Left cardiac atrium (tissue), 4 donors: ENCODE measurements around the gene RELB. TPM values are rescaled to one million over a fixed set of nuclear protein-coding genes. Genes with fewer than 3 reads are reported as not detected.
A peak's percentile ranks its signal among the peaks of the same experiment; 100 is the strongest.

Source experiments
- ATAC-seq, 2 donors: fragments of 200-7000 bp; cut with Tn5 transposase; one replicate each; pipeline ENCODE4 v1.9.1; 2020; ENCODE audit warnings: mild to moderate bottlenecking in 2 of 2, moderate library complexity in 2 of 2
- DNase-seq: peaks from one replicate; pipeline ENCODE4 v3.0.0-alpha.2; 2020
- intact Hi-C, 2 donors: fragments of 100-400 bp; cut with DNase I; formaldehyde crosslinking; loops; one replicate each; pipeline versions ENCODE4 v1.14.1 to v1.15.1; 2022 to 2023
- total RNA-seq, 2 donors: library from RNA; stranded (reverse); fragmentation: NEBNext Ultra II Directional; extraction: Animal tissue kit (Norgen Biotek cat#: 25700); gene quantifications; one replicate each; pipeline ENCODE4 v1.2.1, GENCODE V29; 2021
- donor health status: DM: no; HTN: yes; CAD: no.
- donor health status: DM: no; HTN: yes; CAD: no; lungs with severe emphysema.
- donor health status: DM: yes; HTN: yes; CAD: no.
- donor health status: Dilated cardiomyopathy.

RELB gene
- total RNA-seq, 2 donors from 2014 or later = 4.4 to 10.7 TPM

DNA sequence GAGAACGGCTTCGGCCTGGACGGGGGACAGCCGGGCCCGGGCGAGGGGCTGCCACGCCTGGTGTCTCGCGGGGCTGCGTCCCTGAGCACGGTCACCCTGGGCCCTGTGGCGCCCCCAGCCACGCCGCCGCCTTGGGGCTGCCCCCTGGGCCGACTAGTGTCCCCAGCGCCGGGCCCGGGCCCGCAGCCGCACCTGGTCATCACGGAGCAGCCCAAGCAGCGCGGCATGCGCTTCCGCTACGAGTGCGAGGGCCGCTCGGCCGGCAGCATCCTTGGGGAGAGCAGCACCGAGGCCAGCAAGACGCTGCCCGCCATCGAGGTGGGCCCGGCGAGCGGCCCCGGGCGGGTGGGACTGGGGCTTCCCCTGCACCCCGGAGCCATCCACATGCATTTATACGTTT, 10.7 kb downstream of the RELB start:
- no peak for DNase-seq
- no peak for ATAC-seq
- intact Hi-C loops = no loop called here

DNA sequence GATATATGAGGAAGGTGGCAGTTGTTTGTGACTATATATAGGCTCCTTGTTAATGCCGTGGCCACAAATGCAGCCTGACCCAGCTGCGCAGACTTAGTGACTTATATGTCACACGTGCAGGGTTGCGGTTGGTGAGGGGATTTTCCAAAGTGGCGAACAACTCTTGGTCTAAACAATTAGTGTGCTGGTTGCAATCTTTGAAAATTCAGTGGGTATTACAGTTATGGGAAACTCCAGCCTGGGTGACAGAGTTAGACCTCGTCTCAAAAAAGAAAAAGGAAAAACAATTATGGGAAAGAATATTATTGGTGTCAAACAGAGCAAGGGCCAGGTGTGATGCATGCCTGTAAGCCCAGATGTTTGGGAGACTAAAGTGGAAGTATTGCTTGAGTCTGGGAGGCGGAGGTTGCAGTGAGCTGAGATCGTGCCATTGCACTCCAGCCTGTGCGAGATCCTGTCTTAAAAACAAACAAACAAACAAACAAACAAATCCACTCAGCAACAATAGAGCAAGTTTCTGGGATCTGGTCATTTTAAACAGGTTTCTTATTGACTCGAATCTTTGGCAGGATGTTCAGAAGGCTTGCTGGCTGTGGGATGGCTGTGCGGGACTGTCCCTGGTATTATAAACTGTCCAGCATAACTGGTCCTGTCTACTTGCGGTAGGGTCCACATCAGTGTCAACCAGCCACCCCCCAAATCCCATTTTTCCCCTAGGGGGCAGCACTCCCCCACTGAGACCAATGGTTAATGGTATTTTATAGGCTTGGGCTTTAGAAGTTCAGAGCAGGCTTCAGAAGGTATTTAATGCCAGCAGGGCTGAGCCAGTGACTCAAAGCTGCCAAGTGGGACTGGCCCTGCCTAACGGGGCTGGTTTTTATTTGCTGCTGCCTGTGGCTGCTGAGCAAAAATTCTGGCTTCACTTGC, 15.4 kb downstream of the RELB start:
- ATAC-seq (peak; percentile 77 to 86), DNase-seq (peak; percentile 49)
- intact Hi-C loops = no loop called here

DNA sequence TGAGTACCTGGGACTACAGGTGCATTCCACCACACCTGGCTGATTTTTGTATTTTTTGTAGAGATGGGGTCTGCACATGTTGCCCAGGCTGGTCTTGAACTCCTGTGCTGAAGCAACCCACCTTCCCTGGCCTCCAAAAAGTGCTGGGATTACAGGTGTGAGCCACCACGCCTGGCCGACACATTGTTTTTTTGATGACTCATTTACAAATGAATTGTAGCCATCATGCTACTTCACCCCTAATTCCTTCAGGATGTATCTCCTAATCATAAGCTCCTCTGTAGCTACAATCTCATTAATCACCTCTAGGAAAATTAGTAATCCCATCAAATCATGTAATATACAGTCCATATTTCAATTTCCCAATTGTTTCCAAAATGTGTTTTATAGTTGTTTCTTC, 17.9 kb downstream of the RELB start:
- DNase-seq (no peak), ATAC-seq (no peak)
- intact Hi-C loops = no loop called here

DNA sequence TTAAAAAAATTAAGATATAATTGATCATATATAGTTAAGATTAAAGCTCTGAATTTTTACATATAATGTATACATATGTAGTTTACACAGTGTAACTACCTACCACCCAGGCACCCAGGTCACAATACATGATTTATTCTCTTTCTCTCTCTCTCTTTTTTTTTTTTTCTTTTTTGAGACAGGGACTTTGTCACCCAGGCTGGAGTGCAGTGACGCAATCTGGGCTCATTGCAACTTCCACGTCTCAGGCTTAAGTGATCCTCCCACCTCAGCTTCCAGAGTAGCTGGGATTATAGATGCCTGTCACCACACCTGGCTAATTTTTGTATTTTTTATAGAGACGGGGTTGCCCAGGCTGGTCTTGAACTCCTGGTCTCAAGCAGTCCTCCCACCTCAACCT, 18.8 kb downstream of the RELB start:
- DNase-seq = no peak
- intact Hi-C loops = no loop called here
- ATAC-seq = no peak

DNA sequence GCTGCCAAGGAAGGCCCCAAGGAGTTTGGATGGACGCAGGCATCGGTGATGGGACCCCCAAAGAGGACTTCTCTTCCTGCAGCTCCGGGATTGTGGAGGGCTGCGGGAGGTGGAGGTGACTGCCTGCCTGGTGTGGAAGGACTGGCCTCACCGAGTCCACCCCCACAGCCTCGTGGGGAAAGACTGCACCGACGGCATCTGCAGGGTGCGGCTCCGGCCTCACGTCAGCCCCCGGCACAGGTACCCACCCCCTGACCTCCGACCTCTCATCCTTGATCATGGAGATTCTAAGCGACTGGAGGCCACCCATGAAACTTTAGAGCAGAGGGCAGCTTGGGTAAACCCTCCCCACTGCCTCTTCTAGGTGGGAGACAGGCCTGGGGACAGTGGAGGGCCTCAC, 20.7 kb downstream of the RELB start:
- no peak for DNase-seq
- intact Hi-C loops = no loop called here
- no peak for ATAC-seq

DNA sequence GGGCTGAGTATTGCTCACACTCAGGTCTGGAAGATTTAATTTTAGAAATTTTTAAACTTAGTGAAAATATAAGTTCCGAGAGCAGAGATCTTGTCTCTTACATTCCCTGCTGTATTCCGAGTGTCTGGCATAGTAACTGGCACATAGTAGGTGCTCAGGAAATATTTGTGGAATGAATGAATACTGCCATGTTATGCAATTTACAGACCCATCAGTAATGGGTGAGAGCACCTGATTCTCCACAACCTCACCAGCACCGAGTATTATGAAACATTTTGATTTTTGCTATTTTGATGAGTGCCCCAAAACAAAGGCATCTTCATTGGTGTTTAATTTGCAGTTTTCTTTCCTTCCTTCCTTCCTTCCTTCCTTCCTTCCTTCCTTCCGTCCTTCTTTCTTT, 21.8 kb downstream of the RELB start:
- no peak for ATAC-seq

DNA sequence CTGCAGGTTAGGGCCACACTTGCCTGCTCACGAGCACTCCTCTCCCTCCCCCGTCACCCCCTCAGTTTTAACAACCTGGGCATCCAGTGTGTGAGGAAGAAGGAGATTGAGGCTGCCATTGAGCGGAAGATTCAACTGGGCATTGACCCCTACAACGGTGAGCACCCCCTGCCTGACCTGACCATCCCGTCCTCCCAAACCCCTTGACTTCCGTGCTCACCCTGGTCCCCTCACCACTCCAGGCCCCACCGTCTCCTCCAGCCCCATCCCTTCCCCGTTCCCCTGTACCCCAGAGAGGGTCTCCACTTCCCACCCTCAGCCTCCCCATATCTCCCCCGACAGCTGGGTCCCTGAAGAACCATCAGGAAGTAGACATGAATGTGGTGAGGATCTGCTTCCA, 24.0 kb downstream of the RELB start:
- ATAC-seq = no peak
- intact Hi-C loops = no loop called here
- no peak for DNase-seq

More for the DNA sequence above, 21.8 kb downstream of the RELB start:
- DNase-seq = no peak
- intact Hi-C loops = no loop called here

DNA sequence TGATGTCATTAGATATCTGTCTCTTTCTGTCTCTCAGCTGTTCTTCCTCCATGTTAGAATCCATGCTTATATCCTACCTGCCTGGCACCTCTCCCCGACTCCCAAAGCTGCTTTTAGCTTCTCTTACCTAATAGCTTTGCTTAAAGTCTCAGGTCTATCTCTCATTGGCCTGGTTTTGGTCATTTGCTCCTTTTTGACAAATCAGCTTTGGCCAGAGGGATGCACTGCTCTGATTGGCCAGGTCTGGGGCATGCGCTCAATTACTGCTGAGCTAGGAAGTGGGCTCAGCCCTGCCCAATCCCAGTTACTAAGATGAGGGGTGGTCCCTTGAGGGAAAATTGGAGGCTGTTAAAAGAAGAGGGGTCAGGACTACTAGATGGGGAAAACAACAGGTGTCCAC, 26.1 kb downstream of the RELB start:
- DNase-seq (no peak), ATAC-seq (no peak)
- intact Hi-C loops = no loop called here

DNA sequence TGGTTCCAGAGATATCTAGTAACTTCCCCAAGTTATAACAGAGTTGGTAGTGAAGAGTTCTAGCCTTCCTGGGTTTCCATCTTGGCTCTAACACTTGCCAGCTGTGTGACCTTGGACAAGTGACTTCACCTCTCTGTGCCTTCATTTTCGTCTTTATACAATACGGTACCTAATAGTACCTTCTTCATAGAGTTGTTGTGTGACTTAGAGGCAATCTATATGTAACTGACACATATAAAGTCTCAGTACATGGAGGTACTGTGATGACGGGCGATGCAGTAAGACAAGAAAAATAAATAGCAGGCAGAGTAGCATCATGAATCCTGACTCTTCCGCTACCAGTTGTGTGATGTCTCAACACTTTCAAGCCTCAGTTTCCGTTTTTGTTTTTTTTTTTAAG, 29.6 kb downstream of the RELB start:
- intact Hi-C loops = no loop called here
- DNase-seq (no peak), ATAC-seq (no peak)

DNA sequence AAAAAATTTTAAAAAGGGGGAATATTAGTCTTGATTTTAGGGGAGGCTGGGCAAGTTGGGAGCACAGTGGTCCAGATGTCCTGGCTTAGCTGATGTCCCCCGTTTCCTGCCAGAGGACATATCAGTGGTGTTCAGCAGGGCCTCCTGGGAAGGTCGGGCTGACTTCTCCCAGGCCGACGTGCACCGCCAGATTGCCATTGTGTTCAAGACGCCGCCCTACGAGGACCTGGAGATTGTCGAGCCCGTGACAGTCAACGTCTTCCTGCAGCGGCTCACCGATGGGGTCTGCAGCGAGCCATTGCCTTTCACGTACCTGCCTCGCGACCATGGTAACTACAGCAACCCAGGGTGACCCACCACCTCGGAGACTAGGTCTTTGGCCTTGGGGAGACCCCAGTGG, 31.2 kb downstream of the RELB start:
- ATAC-seq (no peak), DNase-seq (no peak)
- intact Hi-C loops = no loop called here

DNA sequence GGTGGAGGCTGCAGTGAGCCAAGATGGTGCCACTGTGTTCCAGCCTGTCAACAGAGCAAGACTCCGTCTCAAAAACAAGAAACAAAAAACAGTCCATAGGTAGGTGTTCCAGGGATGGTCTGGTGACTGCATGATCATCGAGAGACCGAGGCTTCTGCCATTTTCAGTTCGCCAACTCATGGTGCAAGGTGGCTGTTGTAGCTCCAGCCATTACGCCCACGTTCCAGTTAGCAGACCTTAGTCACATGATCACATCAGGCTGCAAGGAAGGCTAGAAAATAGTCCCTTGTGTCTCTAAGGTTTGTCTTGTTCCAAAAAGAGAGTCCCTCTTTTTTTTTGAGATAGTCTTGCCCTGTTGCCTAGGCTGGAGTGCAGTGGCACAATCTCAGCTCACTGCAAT, 34.5 kb downstream of the RELB start:
- intact Hi-C loops = no loop called here
- no peak for DNase-seq
- no peak for ATAC-seq

DNA sequence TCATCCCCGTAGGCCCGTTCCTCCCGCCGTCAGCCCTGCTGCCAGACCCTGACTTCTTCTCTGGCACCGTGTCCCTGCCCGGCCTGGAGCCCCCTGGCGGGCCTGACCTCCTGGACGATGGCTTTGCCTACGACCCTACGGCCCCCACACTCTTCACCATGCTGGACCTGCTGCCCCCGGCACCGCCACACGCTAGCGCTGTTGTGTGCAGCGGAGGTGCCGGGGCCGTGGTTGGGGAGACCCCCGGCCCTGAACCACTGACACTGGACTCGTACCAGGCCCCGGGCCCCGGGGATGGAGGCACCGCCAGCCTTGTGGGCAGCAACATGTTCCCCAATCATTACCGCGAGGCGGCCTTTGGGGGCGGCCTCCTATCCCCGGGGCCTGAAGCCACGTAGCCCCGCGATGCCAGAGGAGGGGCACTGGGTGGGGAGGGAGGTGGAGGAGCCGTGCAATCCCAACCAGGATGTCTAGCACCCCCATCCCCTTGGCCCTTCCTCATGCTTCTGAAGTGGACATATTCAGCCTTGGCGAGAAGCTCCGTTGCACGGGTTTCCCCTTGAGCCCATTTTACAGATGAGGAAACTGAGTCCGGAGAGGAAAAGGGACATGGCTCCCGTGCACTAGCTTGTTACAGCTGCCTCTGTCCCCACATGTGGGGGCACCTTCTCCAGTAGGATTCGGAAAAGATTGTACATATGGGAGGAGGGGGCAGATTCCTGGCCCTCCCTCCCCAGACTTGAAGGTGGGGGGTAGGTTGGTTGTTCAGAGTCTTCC, 36.3 kb downstream of the RELB start:
- intact Hi-C loops = no loop called here
- DNase-seq (peak; percentile 35), ATAC-seq (no peak)

DNA sequence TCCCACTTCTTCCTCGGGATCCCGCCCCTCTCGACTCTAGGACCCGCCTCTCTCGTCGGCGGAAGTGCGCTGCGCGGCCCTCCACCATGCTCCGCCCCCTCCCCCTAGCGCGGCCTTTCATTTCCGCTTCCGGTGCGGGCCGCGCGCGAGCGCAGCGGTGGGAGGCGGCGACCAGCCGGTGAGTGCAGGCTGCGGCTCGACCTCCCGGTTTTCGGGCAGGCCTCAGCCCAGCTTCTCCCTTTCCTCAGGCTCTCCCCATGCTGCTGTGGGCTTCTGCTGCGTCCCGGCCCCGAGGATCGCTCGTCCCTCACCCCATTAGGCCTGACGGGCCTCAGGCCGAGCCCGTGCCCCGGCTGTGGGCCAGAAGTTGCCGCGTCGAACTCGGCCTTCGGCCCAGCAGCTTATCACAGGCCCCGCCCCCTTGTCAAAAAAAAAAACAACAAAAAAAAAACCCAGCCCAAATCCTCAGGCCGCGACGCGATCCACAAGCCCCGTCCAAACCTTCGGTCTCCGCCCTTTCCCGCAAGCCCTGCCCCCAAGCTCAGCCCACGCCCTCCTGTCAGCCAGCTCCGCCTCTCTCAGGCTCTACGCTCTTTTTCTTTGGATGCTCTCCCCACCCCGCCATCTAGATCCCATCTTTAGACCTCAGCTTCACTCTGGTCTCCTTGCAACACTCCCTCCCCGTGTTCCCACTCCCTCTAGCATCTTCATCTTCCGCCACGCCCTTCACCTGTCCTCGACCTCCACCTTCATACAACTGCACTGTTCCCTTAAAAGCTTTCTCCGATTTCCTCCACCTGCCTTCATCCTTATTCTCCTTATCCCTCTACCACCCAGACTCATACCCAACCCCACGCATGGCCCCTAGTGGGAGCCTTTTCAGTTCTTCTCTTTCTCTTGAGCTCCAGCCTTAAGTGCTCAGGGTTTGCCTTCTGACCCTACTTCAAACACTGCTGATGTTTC, 37.9 kb downstream of the RELB start, which contains the start of gene CLASRP:
CLASRP (plus strand) TSS at position 115 of the 963 bp plus-strand sequence. CDS start 1,168 bp downstream, outside the sequence.
- ATAC-seq = peak; percentile 99
- intact Hi-C loops = no loop called here

DNA sequence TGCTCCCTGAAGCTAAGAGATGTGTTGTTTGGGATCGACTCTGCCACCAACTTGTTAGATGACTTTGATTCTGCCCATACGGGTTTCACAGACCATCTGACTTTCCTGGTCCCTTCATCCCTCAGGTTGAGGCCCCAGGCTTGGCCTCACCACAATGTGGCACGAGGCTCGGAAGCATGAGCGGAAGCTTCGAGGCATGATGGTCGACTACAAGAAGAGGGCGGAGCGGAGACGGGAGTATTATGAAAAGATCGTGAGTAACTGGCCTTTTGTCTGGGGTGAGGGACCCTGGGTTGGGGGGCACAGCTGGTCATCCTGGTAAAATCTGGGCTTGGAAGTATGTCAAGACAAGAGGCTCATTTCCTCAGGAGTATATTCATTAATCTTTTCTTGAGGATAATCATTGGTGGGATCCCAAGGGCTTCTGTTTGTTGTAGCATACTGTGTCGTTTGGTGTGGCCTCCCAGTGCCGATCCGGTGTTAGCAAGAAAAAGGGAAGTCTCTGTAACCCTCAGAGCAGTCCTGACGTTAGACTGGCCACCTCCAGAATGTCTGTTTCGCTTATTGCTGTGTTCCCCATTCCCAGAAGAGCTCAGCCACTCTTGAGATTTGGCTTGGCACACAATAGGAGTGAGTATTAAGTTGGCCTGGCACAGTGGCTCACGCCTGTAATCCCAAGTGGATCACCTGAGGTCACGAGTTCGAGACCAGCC, 39.0 kb downstream of the RELB start:
- intact Hi-C loops = no loop called here
- DNase-seq = no peak
- ATAC-seq = no peak

More for the DNA sequence above, 37.9 kb downstream of the RELB start, which contains the start of gene CLASRP:
- peak; percentile 94 for DNase-seq

DNA sequence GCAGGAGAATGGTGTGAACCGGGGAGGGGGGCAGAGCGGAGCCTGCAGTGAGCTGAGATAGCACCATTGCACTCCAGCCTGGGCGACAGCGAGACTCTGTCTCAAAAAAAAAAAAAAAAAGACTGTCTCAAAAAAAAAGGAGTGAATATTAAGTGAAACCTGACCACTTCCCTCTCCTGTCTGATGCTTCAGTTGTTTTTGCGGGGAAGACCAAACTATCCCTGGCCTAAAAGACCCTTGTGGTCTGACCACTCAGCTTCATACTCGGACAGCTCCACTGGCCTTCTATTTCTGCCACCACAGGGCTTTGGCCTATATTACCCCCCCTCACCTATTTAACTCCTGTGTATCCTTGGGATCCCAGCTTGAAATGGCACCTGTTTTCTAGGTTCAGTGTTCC, 39.9 kb downstream of the RELB start:
- DNase-seq (no peak), ATAC-seq (no peak)
- intact Hi-C loops = no loop called here

DNA sequence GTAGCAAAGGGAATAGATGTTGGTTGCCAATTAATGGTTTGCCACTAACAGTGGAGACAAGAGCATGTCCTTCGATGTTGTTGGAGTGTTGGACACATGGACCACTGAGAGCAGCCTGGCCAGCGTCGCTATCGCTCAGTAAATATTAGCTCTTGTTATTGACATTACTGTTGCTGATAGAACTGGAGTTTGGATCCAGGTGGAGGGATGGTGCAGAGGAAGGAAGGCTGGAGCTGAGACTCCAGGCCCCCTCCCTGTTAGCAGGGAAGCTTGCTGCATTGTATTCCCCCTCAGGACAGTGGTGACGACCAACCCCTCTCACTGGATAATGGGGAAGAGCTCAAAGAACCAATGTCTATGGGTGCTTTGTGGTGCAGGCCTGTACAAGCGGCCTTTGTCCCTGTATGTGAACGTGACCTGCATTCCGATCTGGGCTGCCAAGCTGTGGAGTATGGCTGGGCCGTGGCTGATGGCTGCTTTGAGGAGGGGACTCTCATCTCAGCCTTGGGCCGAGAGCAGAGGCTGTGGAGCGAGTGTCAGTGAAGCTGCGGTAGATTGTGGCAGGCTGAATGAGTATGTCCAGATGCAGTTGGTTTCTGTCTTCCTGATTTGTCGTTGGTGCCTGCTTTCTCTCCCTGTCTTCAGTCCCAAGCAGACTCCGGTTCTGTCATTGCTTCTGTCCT, 44.5 kb downstream of the RELB start:
- intact Hi-C loops = no loop called here
- DNase-seq = no peak
- no peak for ATAC-seq

DNA sequence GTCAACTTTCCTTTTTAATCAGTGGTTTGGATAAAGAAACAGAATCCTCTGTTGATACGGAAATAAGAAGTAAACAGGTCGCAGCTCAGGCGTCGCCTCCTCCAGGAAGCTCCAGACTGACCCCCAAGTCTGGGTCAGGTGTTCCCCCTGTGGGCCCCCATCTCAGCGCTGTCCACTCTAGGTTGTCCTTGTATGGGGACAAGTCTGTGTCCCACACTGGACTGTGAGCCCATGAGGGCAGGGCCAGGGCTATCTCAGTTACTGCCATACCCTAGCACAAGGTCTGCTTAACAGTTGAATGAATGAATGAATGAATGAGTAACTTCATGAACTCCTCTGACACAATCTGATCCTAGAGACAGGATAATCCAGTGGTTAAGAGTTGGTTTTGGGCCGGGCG, 45.1 kb downstream of the RELB start:
- ATAC-seq = no peak
- DNase-seq = no peak
- intact Hi-C loops = no loop called here

DNA sequence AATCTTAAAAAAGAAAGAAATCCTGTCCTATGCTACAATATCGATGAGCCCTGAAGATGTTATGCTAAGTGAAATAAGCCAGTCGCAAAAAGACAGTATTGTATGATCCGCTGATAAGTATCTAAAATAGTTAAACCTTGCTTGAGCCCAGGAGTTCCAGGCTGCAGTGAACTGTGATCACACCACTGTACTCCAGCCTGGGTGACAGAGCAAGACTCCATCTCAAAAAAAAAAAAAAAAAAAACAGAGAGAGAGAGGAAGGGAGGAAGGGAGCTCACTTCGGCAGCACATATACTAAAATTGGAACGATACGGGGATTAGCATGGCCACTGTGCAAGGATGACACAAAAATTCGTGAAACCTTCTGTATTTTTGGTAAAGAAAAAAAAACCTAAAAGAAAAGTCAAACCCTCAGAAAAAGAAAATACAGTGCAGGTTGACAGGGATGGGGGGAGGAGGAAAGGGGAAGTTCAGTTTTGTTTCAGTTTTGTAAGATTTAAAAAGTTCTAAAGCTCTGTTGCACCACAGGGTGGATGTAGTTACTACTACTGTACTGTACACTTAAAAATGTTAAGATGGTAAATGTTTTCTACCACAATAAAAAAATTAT, 46.0 kb downstream of the RELB start:
- DNase-seq (no peak), ATAC-seq (no peak)
- intact Hi-C loops = no loop called here
